Activated gamma-delta T cell treated with anti-CD3 and anti-CD28 coated beads, Interleukin-2, amount 50 U/mL, for 16 hours (primary cell): Measurements from ENCODE around the gene SOAT1.

ENCODE experiments used
- DNase-seq: peaks from one replicate; pipeline ENCODE4 v3.0.0-alpha.2; 2020; ENCODE audit warnings: low read depth

Gene SOAT1

DNA sequence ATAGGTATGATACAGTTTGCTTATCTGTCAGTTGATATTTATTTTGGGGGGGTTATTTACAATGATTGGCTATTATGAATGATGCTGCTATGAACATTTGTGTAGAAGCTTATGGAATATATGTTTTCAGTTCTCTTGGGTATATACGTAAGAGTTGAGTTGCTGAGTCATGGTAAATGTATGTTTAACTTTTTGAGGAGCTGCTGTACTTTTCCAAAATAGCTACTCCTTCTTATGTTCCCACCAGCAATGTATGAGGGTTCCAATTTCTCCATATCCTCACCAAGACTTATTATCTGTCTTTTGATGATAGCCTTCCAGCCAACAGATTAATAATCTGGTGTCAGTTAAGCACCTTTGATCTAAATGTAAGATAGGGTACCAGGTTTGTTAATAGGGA is 11.9 kb downstream of the SOAT1 start:
- no peak for DNase-seq

DNA sequence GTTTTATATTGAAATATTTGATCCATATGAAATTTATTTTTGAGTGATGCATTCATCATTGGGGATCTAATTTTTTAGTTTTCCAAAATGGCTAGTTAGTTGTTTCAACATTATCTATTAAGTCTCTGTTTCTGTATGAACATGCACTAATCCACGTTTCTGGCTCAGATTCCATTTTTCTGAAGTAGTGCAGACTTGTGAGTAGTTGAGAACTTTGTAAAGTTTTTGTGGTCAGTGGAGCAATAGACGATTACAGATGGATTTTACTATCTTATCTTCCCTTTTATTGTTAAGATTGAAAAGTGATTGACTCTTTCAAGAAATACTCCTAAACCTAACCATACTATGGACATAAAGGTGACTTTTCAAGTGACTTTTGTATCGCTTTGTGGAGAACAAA is 16.7 kb downstream of the SOAT1 start:
- no peak for DNase-seq

DNA sequence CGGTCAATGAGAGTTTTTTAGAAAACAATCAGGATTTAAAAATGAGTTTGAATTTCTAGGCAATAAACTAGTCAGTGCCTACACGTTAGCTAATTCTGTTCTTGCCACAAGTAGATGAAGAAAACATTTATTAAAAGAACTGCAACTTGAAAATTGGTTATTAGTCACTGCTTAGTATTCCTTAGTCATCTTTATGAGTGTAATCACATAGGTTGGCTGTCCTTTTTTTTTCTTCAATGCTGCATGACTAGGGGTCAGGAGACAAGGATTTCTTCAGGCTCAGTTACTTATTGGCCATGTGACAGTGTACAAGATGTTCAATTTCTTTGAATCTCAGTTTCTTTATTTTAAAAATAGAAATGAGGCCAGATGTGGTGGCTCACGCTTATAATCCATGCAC is 17.1 kb downstream of the SOAT1 start:
- DNase-seq, result no peak

DNA sequence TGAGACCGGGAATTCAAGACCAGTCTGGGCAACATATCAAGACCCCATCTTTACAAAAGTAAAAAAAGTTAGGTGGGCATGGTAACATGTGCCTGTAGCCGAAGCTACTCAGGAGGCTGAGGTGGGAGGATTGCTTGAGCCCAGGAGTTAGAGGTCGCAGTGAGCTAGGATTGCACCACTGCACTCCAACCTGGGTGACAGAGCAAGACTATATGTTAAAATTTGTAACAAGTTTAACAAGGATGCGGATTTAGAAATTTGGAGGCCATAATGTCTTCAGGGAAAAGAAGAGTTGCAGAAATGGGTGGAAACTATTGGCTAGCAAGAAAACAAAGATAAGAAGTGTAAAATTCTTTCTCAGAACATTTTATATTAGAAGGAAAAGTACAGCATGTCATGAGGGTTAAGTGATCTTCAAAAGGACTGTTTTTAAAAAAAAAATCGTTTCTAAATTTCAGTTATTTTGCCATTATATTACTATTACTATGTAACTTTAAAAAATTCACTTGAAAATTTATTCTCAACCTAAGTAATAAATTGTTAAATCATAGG is 17.6 kb downstream of the SOAT1 start:
- DNase-seq, result no peak

DNA sequence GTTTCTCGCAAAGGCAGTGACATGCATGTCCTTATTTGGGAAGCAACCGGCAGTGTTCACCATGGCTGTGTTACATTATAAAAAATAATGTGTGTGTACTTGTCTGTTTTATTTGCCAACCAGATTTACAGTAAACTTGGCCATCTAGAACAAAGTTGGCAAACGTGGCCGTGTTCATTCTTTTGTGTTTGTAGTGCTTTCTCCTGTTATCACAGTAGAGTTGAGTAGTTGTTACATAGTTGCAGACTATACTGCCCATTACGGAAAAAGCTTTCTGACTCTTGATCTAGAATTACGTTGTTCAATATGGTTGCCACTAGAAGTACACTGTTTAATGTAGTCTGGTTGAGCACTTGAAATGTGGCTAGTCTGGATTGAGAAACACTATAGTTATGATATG is 19.4 kb downstream of the SOAT1 start:
- DNase-seq, result no peak

DNA sequence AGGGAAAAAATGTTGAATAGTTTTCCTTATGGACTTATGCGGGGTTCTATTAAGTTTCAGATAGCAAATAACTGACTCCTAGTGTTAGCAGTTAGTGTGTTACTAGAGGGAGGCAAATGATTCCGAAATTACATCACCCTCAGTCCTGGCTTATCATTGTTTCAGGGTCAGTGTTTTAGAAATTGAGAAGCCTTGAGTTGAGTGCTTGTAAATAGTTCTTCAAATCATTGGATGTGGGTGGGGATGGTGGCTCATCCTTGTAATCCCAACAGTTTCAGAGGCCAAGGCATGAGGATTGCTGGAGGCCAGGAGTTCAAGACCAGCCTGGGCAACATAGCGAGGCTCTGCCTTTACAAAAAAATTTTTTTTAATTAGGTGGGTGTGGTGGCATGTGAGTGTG is 21.3 kb downstream of the SOAT1 start:
- DNase-seq, result no peak

DNA sequence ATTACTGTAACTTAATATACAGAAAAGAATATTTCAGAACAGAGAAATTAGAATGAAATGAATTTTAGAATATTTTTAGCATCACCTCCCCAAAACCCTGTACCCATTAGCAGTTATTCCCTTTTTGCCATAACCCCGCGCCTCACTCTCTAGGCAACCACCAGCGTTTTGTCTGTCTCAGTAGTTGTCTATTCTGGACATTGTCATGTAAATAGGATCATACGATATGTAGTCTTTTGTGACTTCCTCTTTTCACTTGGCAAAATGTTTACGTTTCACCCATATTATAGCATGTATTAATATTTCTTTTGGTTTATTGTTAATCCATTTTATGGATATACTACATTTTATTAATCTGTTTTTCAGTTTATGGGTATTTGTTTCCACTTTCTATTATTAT is 24.9 kb downstream of the SOAT1 start:
- no peak for DNase-seq

DNA sequence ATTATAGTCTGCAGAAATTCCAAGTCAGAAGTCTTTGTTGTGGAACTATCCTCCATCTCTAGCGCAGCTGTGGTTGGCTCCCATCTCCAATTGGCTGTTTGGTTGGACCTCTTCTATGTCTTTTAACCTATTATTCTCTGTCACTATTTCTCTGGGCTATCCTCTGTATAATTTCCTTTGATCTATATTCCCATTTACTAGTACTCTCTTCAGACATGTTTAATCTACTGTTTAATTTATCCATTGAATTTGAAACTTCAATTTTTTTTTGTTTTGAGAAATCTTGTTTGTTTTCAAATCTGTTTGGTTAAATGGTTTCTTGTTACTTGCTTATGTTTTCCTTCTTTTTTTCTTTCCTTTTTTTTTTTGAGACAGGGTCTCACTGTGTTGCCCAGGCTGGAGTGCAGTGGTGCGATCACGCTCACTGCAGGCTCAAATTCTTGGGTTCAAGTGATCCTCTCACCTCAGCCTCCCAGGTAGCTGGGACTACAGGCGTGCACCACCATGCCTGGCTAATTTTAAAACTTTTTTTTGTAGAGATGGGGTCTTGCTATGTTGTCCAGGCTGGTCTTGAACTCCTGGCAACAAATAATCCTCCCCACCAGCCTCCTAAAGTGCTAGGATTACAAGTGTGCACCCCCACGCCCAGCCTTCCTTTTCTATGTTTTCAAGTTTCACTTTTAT is 28.1 kb downstream of the SOAT1 start:
- no peak for DNase-seq

DNA sequence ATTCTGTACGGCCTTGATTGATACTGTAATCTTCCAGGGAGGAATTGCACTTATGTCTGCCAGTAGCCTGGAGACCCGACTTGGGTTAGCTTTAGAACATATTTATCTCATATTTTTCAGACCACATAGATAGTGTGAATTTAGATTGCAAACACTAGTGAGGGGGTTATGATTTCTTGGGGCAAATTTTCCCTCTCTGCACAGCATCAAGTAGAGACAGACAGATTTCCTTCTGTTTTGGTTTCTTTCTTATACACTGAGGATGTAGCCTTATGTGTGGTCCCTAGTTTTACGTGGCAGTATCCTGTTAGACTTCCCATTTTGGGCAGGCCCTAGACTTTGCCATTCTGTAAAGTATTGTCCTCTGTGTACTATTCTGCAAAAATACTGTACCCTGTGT is 29.0 kb downstream of the SOAT1 start:
- no peak for DNase-seq

DNA sequence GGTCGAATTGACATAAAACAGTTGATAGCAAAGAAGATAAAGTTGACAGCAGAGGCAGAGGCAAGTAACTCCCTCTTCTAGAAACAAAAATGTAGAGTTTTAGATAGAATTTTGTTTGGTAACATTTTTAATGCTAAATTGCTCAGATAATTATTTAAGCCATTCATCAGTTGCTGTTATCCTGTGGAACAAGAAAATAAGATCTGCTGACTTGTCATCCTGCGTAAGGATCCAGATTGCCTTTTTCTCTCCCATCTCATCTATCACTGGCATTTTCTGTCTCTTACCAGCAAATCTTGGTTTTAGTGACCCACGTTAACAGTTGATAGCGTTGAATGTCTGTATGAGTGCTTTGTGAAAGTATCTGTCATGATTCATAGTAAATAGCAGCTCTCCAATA is 29.8 kb downstream of the SOAT1 start:
- DNase-seq, result no peak

DNA sequence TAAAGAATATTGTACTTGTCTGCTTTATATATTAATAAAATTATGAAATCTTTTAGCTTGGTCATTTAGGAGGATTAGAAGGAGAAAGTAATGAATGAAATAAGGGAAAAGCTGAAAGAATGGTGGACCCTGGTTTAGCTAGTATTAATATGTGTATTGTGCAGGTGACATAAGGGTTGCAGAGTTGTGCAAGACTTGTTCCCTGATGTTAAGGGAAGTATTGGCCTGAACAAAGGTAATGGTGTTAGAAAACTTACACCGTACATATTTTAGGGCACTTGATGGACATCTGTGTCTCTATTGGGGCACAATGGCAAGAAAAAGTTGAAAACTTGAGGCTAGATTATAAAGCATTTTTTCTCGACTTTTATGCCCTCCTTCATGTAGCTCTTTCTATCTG is 32.2 kb downstream of the SOAT1 start:
- no peak for DNase-seq

DNA sequence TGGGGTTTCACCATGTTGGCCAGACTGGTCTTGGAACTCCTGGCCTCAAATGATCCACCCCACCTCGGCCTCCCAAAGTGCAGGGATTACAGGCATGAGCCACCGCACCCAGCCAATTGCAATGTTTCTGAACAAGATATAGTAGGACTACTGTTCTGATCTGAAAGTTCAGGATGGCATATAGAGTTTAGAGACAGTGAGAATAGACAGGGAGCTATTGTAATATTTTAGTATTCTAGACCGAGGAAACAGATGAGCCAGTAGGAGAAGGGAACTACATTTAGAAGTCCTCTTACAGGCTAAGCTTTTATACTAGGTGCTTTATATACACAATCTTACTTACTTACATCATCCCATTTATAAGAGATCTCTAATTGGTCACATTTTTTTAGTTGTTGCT is 33.1 kb downstream of the SOAT1 start:
- DNase-seq, result no peak

DNA sequence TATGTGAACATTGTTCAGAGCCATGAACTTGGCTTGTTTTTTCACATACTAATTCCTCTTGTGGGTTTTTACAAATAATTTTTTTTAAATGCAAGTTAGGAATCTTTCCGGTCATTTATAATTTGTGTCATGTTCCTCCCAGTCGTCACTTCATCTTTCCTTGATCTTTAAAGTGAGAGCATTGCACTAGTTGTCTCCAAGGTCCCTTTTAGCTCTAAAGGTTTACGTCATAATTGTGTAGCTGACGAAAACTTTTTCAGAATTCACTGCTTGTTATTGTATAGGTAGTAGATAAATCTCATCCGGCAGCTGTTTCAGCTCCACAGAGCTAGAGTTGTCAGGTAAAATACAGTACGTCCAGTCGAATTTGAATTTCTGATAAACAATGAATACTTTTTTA is 33.6 kb downstream of the SOAT1 start:
- DNase-seq, result no peak

DNA sequence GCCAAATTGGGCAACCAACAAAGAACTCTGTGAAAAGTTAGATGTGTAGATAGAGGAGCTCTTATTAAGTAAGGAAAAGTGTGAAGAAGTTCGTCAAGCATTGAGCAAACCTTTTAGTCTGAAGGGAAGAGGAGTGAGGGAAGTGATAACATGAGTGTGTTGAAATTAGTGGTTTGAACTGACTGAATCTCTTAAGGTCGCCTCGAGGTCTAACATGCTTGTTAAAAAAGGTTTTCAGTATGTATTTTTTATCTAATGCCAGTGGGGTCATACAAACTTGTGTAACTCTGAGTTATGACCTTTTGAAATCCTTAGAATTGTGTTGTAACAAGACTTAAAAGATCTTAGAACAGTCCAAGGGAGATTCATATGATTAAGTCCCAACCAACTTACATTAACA is 34.1 kb downstream of the SOAT1 start:
- DNase-seq, result no peak

DNA sequence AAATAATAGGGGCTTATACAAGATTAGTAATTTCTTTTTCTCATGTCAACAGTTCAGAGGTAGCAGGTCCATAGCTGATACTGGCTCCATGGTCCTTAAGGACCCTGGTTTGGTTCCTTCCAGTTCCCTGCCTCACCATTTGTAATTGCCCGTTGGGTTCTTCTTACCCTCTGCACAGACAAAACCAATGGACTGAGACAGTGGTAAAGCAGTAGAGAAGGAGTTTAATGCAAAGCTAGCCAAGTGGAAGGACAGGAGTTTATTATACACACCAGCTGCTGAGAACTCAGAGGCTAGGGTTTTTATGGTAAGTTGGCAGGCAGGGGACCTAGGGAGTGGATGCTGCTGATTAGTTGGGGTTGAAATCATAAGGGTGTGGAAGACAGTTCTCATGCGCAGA is 36.3 kb downstream of the SOAT1 start:
- DNase-seq, result no peak

DNA sequence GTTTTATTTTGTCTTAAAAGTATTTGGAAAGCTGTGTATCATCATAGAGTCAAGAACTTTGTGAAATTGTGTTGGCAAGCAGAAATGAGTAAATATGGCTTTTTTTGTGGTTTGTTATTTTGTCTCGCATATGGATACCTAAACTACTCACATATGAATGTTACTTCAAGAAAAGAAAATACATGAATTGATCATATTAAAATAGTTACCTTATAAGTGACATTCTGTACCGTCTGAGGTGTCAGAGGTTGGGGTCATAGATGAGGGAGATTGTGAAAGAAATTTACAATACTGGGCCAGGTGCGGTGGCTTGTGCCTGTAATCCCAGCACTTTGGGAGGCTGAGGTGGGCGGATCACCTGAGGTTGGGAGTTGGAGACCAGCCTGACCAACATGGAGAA is 40.8 kb downstream of the SOAT1 start:
- DNase-seq, result no peak

DNA sequence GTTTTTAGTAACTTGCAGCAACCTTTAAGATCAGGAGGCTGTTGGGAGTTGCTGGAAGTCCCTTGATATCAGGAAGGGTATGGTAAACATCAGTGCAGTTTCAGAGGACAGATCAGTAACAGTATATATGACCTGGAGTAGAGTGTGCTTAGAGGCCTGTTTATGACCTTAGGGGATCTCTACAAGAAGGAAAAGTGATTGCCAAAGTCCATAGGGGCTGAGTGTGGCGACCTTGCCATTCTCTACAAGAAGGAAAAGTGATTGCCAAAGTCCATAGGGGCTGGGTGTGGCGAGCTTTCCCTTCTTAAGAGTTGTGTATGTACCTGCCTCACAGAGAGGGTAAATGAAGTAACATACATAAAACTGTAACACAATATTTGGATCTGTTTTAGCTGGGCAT is 43.7 kb downstream of the SOAT1 start:
- DNase-seq, result no peak

DNA sequence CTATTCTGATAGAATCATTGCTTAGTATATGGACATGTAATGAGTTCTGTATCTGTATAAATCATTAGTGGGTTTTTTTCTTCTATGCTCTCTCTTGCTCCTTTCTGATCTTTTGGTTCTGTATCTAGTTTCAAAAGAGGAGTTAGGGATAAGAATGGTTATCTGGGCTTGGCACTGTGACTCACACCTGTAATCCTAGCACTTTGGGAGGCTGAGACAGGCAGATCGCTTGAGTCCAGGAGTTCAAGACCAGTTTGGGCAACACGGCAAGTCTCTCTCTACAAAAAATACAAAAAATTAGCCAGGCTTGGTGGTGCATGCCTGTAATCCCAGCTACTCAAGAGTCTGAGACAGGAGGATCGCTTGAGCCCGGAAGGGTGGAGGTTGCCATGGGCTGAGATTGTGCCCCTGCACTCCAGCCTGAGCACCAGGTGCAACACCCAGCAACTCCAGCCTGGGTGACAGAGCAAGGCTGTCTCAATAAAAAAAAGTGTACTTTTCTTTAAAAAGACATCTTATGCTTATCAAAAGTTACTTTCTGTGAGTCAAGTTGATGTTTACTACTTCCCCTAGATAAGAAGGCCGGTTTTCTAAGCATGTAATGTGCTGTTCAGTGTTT is 44.5 kb downstream of the SOAT1 start:
- DNase-seq, result no peak

DNA sequence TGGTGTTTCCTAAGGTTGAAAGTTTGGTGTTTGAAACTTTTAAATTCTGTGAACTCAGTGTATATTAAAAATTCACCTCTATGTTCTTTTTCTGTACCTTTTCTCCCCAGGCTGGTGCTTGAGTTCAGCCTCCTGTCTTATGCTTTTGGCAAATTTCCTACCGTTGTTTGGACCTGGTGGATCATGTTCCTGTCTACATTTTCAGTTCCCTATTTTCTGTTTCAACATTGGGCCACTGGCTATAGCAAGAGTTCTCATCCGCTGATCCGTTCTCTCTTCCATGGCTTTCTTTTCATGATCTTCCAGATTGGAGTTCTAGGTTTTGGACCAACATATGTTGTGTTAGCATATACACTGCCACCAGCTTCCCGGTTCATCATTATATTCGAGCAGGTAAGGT is 47.3 kb downstream of the SOAT1 start:
- DNase-seq, result no peak

DNA sequence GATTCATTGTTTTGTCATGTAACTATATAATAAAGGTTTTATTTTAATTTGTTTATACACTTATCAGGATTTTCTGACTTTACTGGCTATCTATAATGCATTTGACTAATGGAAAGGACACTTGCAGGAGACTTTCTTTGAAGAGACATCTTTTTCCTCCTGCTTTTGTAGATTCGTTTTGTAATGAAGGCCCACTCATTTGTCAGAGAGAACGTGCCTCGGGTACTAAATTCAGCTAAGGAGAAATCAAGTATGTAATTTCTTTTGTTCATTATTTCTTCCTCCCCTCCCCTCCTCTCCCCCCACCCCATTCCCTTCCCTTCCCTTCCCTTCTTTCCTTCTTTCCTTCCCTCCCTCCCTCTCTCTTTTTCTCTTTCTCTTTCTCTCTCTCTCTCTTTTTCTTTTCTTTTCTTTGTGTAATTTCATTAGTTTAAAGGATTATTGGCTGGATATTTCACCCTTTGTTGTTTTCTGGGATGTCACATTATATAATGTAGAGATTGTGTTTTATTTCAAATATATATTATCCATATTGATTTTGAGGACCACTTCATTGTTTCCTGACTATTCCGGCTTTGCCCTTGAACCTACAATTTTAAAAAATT is 48.4 kb downstream of the SOAT1 start:
- no peak for DNase-seq

DNA sequence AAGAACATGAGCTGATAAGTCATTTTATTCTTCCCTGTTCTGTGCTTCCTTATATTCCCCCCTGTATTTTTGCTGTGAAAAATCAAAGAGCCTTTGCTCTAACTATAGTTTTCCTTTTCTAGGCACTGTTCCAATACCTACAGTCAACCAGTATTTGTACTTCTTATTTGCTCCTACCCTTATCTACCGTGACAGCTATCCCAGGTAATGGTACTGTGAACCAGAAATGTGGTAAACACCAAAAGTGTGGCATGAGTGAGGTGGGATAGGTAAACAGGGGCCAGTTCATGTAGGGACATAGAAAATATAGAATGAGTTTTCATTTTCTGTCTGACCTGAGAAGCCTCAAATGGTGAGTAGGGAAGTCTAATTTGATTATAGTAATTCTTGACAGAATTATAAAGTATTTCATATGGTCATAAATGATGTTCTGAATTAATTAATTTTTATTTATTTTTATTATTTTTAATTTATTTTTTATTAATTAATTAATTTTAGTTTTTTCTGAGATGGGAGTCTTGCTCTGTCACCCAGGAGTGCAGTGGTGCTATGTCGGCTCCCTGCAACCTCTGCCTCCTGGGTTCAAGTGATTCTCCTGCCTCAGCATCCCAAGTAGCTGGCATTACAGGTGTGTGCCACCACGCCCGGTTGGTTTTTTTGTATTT is 49.3 kb downstream of the SOAT1 start:
- no peak for DNase-seq

DNA sequence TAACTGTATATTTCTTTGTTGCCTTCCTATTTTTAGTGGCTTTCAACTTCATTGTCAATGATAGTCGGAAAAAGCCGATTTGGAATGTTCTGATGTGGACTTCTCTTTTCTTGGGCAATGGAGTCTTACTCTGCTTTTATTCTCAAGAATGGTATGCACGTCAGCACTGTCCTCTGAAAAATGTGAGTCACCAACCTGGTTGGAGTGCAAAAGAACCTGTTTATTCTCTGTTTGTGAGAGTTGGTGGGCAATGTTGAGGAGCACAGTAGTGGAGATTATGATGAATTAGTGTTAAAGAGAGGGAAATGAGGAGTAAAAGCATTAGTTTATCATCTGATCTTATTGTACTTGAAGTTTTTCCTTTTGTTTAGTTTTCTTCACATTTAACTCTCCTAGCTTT is 57.7 kb downstream of the SOAT1 start:
- no peak for DNase-seq

DNA sequence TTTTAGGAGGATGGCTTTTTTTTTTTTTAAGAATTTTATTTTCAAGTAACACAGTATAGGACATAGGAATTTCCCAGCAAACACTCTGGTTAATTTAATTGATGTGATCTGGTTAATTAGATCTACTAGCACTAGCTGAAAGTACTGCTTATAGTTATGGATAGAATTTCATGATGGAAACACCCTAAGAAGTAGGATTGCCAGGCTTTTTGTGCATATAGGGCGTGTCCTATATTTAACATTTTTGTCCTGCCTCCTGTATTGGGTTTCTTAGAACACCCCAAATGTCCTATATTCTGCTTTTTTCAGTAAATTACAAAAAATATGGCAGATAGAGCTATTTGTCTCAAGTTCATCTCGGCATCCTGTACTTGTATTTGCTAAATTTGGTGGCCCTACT is 58.6 kb downstream of the SOAT1 start:
- DNase-seq, result no peak
